Measurements from ENCODE around the gene KIF26A.

The KIF26A gene

DNA sequence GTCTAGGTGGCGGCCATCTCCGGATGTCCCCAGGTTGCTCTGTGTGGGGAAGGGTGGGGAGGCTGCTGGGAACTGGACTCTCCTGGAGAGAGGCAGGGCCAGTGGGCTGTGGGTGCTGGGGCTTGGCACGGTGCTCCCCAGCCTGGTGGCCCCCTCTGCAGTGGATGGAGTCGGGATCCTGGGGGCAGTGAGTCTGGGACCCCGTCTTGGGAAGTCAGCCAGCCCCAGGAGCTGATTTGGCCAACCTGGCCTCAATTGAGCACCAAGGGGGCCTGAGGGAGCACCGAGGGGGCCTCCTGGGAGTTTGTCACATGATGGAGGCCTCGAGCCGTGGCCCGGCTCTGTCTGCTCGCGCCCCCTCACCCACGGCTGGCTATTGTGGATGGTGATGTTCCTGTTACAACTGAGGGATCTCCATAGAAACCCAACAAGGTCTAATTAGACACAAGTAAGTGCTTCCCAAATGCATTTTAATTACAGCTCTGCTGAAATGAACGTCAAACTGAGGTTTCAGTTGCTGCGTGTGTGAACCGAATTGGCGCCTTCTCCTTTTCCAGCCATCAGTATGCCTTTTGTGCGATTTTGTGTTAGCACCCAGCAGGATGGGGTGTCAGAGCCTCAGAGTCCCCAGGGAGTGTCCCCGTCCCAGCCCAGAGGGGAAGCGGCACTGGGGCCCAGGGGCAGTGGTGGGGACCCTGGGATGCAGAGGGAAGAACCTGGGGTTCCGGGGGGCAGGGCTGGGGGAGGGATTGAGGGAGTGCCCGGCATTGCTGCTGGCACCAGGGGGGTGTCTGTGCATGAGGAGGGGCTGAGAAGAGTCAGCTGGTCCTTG lies 71.8 kb downstream of the KIF26A start:
- DNase-seq: no peak
- TF ChIP-seq POLR2A (IDR thresholded peaks at IDR 0.05; ENCODE audit: low read length): no peak
- no peak for TF ChIP-seq GATA1 (IDR thresholded peaks at IDR 0.05; ENCODE audit: low read depth, low read length)

DNA sequence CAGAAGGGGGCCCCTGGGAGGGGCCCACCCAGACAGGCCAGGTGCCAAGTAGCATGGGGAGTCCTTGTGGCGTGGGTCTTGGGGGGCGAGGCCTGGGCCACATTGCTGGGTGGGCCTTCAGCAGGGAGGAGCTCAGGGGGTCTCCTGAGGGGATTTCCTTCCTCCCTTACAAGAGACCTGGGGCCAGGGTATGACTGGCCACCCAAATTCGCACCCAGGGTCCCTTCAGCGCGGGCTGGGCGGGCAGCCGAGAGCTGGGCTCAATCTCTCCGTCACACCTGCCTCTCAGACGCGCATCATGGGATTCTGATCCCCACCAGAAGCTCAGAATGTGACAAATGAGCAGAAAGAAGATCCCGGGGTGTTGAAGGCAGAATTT lies 72.4 kb downstream of the KIF26A start:
- DNase-seq: no peak
- TF ChIP-seq POLR2A (IDR thresholded peaks at IDR 0.05; ENCODE audit: low read length) (no peak), GATA1 (IDR thresholded peaks at IDR 0.05; ENCODE audit: low read depth, low read length) (no peak)

DNA sequence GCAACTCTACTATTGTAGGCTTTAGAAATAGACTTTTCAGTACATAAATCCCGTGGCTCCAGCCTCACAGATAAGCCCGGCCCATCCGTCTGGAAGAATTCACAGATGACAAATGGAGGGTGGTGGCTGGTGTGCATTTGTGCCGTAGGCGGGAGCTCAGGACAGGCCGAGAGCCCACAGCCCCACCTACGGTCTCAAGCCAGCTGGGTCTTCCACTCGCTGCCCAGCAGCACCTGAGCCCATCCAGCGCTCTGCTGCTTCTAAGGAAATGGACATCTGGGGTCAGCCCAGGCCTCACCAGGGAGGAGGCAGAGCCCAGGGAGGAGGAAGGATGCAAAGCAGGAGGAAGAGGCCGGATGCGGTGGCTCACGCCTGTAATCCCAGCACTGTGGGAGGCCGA lies 72.8 kb downstream of the KIF26A start:
- DNase-seq: no peak
- TF ChIP-seq POLR2A (IDR thresholded peaks at IDR 0.05; ENCODE audit: low read length) (no peak), GATA1 (IDR thresholded peaks at IDR 0.05; ENCODE audit: low read depth, low read length) (no peak)

DNA sequence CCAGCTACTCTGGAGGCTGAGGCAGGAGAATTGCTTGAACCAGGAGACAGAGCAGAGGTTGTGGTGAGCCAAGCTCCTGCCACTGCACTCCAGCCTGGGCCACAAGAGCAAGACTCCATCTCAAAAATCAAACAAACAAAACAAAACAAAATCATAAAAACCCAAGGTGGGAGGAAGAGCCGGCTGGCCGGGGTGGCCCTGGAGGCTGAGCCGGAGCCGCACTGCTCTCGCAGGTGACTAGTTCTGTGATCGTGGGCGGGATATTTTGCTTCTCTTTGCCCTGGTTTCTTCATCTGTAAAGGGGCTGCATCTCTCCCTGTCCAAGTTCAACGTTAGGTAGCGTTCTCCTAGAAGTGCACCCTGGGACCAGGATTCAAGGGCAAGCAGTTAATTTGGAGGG lies 73.4 kb downstream of the KIF26A start:
- TF ChIP-seq GATA1 (IDR thresholded peaks at IDR 0.05; ENCODE audit: low read depth, low read length) (no peak), POLR2A (IDR thresholded peaks at IDR 0.05; ENCODE audit: low read length) (no peak)
- DNase-seq: no peak

DNA sequence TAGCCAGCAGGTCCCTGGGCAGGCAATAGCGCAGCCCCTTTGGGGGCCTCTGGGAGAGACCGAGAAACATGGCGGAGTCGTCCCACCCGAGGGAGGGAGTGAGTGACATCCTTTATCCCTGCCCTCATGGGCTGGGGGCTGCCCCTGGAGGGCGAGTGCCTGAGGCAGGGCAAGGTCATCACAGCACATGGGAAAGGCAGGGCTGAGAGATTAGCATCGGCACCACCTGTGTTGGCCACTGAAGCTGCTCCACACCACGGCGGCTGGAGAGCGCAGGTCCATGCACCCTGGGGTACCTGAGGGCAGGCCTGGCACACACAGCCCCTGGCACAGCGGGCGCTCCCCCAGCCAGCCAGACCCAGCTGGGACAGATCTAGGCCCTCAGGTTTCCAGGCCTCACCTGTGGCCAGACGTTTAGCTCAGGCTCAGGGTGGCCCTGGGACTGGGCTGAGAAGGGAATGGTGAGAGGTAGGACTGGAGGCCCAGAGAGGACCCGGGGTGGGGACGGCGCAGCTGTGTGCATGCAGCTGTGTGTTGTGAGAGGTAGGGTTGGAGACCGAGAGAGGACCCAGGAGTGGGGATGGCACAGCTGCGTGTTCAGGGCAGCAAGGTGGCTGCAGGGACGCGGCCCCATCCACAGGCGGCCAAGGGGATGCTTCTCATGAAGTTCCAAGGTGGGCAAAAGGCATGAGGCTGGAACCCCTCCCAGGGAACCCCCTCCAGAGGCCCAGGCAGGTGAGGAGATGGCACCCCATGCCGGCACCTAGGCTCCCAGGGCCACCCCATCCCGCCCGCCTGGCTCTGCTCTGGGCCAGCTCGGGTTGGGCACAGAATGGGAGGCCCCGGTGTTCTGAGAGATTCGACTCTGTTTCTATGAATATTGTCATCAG lies 74.1 kb downstream of the KIF26A start:
- no peak for DNase-seq
- no peak for TF ChIP-seq GATA1 (IDR thresholded peaks at IDR 0.05; ENCODE audit: low read depth, low read length)
- no peak for TF ChIP-seq POLR2A (IDR thresholded peaks at IDR 0.05; ENCODE audit: low read length)

- no peak for DNase-seq
- TF ChIP-seq POLR2A (IDR thresholded peaks at IDR 0.05; ENCODE audit: low read length): no peak
Observed at GRCh38 chr14:104213301-104214034, 75.1 kb downstream of the KIF26A start.

- no peak for TF ChIP-seq GATA1 (IDR thresholded peaks at IDR 0.05; ENCODE audit: low read depth, low read length)
- no peak for TF ChIP-seq POLR2A (IDR thresholded peaks at IDR 0.05; ENCODE audit: low read length)
- no peak for DNase-seq
Observed at GRCh38 chr14:104214431-104215218, 76.2 kb downstream of the KIF26A start.

GRCh38 chr14:104215706-104216334 lies 77.4 kb downstream of the KIF26A start:
- no peak for TF ChIP-seq POLR2A (IDR thresholded peaks at IDR 0.05; ENCODE audit: low read length)
- no peak for TF ChIP-seq GATA1 (IDR thresholded peaks at IDR 0.05; ENCODE audit: low read depth, low read length)
- DNase-seq: no peak

- TF ChIP-seq GATA1 (IDR thresholded peaks at IDR 0.05; ENCODE audit: low read depth, low read length) (no peak), POLR2A (IDR thresholded peaks at IDR 0.05; ENCODE audit: low read length) (no peak)
- DNase-seq: no peak
Observed at GRCh38 chr14:104216457-104216856, 78.1 kb downstream of the KIF26A start.

- TF ChIP-seq GATA1 (IDR thresholded peaks at IDR 0.05; ENCODE audit: low read depth, low read length): no peak
- no peak for DNase-seq
Observed at GRCh38 chr14:104217486-104218360, 79.3 kb downstream of the KIF26A start.

- TF ChIP-seq GATA1 (IDR thresholded peaks at IDR 0.05; ENCODE audit: low read depth, low read length) (no peak), POLR2A (IDR thresholded peaks at IDR 0.05; ENCODE audit: low read length) (no peak)
- no peak for DNase-seq
Observed at GRCh38 chr14:104218361-104219180, 80.2 kb downstream of the KIF26A start.
